ENCODE data around the gene NUP214.
"Not testable (repeated sequence)": the region's sequence is repeated elsewhere in the genome, so short reads cannot be mapped to it uniquely, and the experiment has no call there.

The NUP214 gene

DNA sequence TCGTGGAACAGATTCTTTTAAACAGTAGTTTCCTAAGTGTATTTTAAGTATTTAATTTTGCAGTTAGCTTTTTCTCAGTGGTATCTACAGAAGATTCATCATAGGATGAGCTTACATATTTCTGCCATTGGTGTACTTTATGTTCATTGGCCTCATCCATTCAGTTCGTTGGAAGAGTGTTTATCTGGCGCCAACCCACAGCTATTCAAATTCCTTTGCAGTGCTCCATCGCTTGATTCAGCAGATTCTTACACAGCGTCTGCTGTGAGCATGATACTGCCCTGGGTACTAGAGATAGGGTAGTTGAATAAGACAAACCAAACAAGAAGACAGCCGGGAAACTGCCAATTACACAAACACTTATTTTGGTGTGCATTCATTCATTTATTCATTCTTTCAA lies 55.1 kb downstream of the NUP214 start:
- DNase-seq (ENCODE audit: low spot score in 2 of 2) (no peak), ATAC-seq (no peak)
- no peak overlapping the region for H3K27ac Mint-ChIP-seq
- H3K9me3 Mint-ChIP-seq = no peaks in the 10 kb centered on the region
- H3K4me1 Mint-ChIP-seq = peaks cover 5% of the 10 kb centered on the region
- no peak overlapping the region for H3K4me3 Mint-ChIP-seq
- peaks cover 100% of the 10 kb centered on the region for H3K36me3 Mint-ChIP-seq

DNA sequence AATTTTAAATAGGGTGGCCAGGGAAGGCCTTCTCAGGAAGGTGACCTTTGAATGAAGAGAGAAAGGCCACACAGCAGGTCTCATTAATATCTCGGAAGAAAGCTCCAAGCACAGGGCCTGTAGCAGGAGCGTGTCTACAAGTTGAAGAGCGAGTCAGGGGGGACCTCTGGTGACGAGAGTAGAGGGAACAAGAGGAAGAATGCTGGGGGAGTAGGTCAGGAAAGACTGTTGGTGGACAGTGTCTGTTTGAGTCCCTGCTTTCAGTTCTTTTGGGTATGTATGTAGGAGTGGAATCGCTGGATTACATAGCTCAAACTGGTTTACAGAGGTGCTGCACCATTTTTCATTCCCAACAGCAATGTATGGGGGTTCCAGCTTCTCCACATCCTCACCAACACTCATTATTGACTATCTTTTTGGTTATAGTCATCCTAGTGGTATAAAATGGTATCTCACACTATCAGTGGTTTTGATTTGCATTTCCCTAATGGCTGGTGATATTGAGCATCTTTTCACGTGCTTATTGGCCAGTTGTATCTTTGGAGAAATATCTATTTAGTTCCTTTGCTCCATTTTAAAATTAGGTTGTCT lies 55.8 kb downstream of the NUP214 start:
- H3K4me1 Mint-ChIP-seq = peaks cover 5% of the 10 kb centered on the region
- DNase-seq (ENCODE audit: low spot score in 2 of 2) (no peak), ATAC-seq (no peak)
- H3K4me3 Mint-ChIP-seq = no peak overlapping the region
- peaks cover 100% of the 10 kb centered on the region for H3K36me3 Mint-ChIP-seq
- H3K27ac Mint-ChIP-seq = no peak overlapping the region
- H3K9me3 Mint-ChIP-seq = no peaks in the 10 kb centered on the region

DNA sequence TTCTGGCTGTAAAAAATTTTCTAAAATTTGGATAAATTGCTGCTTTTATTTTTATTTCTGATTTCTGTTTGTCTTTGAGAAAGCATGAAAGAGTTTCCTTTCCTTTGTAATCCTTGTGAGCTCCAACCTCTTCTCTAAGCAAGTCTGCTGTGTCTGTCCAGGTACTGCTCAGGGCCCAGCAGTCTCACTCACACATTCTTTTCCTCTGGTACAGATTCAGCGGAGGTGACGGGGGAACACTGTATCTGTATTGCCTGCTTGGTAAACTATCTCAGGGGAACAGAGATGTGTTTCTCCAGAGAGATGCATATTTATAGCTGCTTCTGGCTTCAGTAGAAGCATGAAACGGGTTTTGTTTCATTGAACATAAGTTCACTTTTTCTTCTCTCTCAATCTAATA lies 60.5 kb downstream of the NUP214 start:
- H3K36me3 Mint-ChIP-seq = peaks cover 100% of the 10 kb centered on the region
- no peaks in the 10 kb centered on the region for H3K9me3 Mint-ChIP-seq
- no peak overlapping the region for H3K4me3 Mint-ChIP-seq
- no peak overlapping the region for H3K27ac Mint-ChIP-seq
- DNase-seq (ENCODE audit: low spot score in 2 of 2) = no peak
- no peak for ATAC-seq
- H3K4me1 Mint-ChIP-seq = peaks cover 3% of the 10 kb centered on the region

DNA sequence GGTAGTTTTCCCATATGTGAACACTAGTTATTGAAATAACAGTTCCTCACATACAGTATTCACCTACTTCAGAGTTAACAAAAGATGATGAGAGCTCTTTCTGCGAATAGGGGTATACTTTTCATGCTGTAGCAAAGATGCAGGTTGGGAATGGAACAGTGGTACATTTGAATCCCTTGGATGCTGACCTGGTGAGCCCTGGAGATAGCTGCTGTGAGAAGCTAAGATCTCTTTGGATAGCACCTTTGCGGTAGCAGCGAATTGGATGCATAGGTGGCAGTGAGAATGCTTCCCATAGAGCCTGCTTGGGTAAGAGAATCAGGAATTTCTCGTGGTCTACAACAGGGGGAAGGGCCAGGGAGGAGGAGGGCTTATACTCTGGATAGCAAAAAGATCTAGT lies 61.2 kb downstream of the NUP214 start:
- H3K9me3 Mint-ChIP-seq = no peaks in the 10 kb centered on the region
- no peak overlapping the region for H3K27ac Mint-ChIP-seq
- DNase-seq (ENCODE audit: low spot score in 2 of 2) (no peak), ATAC-seq (no peak)
- H3K4me3 Mint-ChIP-seq = no peak overlapping the region
- no peaks in the 10 kb centered on the region for H3K4me1 Mint-ChIP-seq
- H3K36me3 Mint-ChIP-seq = peaks cover 100% of the 10 kb centered on the region

DNA sequence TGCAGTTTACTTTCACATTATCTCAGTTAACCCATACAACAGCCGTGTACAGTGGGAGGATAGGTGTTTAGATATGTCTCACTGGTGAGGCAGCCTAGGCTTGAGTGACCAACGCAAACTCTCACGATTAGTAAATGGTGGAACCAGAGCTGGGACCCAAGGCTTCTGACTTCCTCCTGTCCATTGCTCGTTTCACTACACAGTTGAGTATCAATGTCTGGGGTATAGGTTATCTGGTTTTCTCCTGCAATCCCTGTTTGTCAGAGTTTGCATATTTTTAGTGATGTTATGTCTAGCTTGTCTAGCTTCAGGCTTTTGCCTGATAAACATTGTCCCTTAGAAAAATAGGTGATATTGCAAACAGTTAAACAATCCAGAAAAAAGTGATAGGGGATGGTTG lies 62.6 kb downstream of the NUP214 start:
- peaks cover 100% of the 10 kb centered on the region for H3K36me3 Mint-ChIP-seq
- ATAC-seq (no peak), DNase-seq (ENCODE audit: low spot score in 2 of 2) (no peak)
- H3K4me3 Mint-ChIP-seq = no peak overlapping the region
- H3K27ac Mint-ChIP-seq = no peak overlapping the region
- no peaks in the 10 kb centered on the region for H3K9me3 Mint-ChIP-seq
- H3K4me1 Mint-ChIP-seq = no peaks in the 10 kb centered on the region

DNA sequence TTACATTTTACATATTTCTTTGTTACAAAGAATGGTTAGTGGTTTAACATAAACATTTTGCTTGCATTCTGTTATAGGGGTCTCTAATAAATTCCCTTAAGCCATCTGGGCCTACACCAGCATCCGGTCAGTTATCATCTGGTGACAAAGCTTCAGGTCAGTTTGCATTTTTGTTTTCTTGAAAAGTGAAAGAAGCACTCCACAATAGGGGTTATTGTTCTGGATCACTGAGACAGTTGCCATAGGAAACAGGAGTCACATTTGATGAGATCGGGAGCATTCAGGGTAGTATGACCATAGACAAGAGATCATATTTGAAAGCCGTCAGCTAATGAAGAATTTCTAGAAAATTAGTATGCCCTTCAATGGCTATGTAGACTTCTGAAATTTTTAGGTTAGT lies 63.6 kb downstream of the NUP214 start:
- Mint-ChIP-seq H3K9me3 (no peaks in the 10 kb centered on the region), H3K27ac (no peak overlapping the region), H3K4me3 (no peak overlapping the region), H3K36me3 (peaks cover 98% of the 10 kb centered on the region), H3K4me1 (no peaks in the 10 kb centered on the region)
- ATAC-seq = no peak
- DNase-seq (ENCODE audit: low spot score in 2 of 2) = no peak

DNA sequence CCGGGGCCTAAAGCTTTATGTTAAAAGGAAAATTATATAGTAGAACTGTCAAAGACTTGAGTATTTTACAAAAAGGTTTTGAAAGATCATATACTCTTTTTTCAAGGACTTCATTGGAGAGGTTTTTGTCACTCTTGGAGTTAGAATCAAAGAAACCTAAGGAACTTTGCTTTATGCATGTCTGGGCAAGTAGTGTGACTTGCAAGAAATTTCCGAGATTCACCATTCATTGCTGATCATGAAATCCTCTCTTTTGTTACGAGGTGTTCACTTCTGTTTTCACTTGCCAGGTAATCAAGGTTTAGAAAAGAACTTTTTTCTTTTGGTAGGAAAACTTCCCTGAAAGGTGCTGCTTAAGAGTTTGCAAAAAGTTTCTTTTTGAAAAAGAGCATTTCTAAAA lies 64.8 kb downstream of the NUP214 start:
- no peak for DNase-seq (ENCODE audit: low spot score in 2 of 2)
- H3K36me3 Mint-ChIP-seq = peaks cover 98% of the 10 kb centered on the region
- H3K9me3 Mint-ChIP-seq = no peaks in the 10 kb centered on the region
- no peak overlapping the region for H3K27ac Mint-ChIP-seq
- ATAC-seq = no peak
- no peaks in the 10 kb centered on the region for H3K4me1 Mint-ChIP-seq
- H3K4me3 Mint-ChIP-seq = no peak overlapping the region

DNA sequence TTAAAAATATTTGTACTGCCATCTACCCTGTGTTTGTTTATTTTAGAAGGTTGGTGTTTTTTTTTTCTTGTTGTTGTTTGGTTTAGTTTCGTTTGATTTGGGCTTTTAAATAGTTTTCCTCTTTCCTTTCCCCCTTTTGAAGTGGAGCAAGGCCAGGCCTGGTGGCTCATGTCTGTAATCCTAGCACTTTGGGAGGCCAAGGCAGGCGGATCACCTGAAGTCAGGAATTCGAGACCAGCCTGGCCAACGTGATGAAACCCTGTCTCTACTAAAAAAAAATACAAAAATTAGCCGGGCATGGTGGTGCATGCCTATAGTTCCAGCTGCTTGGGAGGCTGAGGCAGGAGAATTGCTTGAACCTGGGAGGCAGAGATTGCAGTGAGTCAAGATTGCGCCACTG lies 65.6 kb downstream of the NUP214 start:
- H3K36me3 Mint-ChIP-seq = peaks cover 95% of the 10 kb centered on the region
- H3K27ac Mint-ChIP-seq, ATAC-seq: not testable (repeated sequence)

DNA sequence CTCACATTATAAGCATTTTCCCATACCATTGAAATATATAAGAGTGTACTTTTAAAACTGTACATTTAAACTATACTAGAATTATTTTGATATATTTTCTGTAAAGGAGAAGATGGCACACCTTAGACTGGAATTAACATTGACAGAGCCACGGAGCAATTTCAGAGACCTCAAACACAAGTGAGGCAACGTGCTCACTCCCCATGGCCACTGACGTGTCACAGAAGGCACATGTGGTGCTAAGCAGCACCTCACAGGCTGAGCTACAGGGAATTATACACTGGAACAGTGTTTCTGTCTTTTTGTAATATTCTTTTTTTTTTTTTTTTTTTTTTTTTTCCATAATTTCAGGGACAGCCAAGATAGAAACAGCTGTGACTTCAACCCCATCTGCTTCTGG lies 66.5 kb downstream of the NUP214 start:
- peaks cover 95% of the 10 kb centered on the region for H3K36me3 Mint-ChIP-seq
- H3K4me1 Mint-ChIP-seq = no peaks in the 10 kb centered on the region
- no peak overlapping the region for H3K4me3 Mint-ChIP-seq
- no peaks in the 10 kb centered on the region for H3K9me3 Mint-ChIP-seq
- no peak for DNase-seq (ENCODE audit: low spot score in 2 of 2)
- no peak for ATAC-seq
- no peak overlapping the region for H3K27ac Mint-ChIP-seq

More for the DNA sequence above, 65.6 kb downstream of the NUP214 start:
- H3K4me1 Mint-ChIP-seq; H3K4me3 Mint-ChIP-seq; DNase-seq (ENCODE audit: low spot score in 2 of 2); H3K9me3 Mint-ChIP-seq: not testable (repeated sequence)

DNA sequence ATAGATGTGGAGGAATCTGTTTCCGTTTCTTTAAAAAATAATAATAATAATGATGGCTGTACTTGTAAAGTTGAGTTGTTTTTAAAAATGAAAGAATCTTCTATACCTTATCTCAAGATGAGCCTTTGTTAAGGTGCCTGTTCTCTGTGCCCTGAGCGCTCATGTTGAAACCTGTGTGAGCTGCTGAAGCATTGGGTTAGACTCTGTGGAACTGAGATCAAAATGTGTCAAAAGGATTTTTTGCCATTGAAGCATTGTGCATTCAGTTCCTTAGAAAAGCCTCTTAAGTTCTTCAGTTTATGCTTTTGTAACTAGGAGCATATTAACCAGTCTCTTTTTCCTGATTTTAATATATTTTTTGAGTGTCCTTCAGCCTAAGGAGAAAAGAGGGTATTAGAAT lies 67.7 kb downstream of the NUP214 start:
- H3K9me3 Mint-ChIP-seq = no peaks in the 10 kb centered on the region
- no peak overlapping the region for H3K4me3 Mint-ChIP-seq
- ATAC-seq (no peak), DNase-seq (ENCODE audit: low spot score in 2 of 2) (no peak)
- H3K36me3 Mint-ChIP-seq = peaks cover 95% of the 10 kb centered on the region
- H3K4me1 Mint-ChIP-seq = peaks cover 4% of the 10 kb centered on the region
- H3K27ac Mint-ChIP-seq = no peak overlapping the region

DNA sequence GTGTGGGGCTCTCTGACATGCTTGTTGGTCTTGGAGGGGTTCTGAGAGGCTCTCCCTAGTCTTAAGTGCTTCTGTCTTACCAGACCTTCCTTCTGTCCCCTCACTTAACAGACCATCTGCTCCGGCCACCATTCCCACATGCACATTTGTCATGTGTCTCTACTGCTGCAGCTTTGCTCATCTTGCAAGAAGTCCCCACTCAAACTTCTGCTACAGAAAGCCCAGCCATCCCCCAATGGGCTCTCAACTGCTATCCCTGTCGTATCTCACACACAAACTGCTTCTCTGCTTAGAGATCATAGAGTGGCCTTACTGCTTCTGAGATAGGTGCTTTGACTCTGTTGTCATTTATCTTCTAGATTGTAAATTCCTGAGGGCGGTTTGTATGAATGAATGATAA lies 69.4 kb downstream of the NUP214 start:
- Mint-ChIP-seq H3K4me1 (peaks cover 4% of the 10 kb centered on the region), H3K36me3 (peaks cover 95% of the 10 kb centered on the region), H3K9me3 (no peaks in the 10 kb centered on the region), H3K27ac (no peak overlapping the region), H3K4me3 (no peak overlapping the region)
- ATAC-seq (no peak), DNase-seq (ENCODE audit: low spot score in 2 of 2) (no peak)

DNA sequence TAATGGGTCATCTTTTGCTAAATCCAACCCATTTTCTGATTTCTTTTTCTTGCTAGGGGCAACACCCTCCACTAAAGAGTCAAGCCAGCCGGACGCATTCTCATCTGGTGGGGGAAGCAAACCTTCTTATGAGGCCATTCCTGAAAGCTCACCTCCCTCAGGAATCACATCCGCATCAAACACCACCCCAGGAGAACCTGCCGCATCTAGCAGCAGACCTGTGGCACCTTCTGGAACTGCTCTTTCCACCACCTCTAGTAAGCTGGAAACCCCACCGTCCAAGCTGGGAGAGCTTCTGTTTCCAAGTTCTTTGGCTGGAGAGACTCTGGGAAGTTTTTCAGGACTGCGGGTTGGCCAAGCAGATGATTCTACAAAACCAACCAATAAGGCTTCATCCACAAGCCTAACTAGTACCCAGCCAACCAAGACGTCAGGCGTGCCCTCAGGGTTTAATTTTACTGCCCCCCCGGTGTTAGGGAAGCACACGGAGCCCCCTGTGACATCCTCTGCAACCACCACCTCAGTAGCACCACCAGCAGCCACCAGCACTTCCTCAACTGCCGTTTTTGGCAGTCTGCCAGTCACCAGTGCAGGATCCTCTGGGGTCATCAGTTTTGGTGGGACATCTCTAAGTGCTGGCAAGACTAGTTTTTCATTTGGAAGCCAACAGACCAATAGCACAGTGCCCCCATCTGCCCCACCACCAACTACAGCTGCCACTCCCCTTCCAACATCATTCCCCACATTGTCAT lies 72.0 kb downstream of the NUP214 start:
- DNase-seq (ENCODE audit: low spot score in 2 of 2) = no peak
- no peak overlapping the region for H3K4me3 Mint-ChIP-seq
- ATAC-seq = no peak
- H3K4me1 Mint-ChIP-seq = peaks cover 4% of the 10 kb centered on the region
- H3K9me3 Mint-ChIP-seq = no peaks in the 10 kb centered on the region
- peaks cover 95% of the 10 kb centered on the region for H3K36me3 Mint-ChIP-seq
- peak overlapping the region; percentile 58 for H3K27ac Mint-ChIP-seq

DNA sequence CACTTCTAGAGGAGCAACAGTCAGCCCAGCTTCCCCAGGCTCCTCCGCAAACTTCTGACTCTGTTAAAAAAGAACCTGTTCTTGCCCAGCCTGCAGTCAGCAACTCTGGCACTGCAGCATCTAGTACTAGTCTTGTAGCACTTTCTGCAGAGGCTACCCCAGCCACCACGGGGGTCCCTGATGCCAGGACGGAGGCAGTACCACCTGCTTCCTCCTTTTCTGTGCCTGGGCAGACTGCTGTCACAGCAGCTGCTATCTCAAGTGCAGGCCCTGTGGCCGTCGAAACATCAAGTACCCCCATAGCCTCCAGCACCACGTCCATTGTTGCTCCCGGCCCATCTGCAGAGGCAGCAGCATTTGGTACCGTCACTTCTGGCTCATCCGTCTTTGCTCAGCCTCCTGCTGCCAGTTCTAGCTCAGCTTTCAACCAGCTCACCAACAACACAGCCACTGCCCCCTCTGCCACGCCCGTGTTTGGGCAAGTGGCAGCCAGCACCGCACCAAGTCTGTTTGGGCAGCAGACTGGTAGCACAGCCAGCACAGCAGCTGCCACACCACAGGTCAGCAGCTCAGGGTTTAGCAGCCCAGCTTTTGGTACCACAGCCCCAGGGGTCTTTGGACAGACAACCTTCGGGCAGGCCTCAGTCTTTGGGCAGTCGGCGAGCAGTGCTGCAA lies 72.8 kb downstream of the NUP214 start:
- DNase-seq (ENCODE audit: low spot score in 2 of 2) (no peak), ATAC-seq (no peak)
- Mint-ChIP-seq H3K9me3 (no peaks in the 10 kb centered on the region), H3K36me3 (peaks cover 95% of the 10 kb centered on the region), H3K27ac (peak overlapping the region; percentile 58), H3K4me1 (peaks cover 4% of the 10 kb centered on the region), H3K4me3 (no peak overlapping the region)

DNA sequence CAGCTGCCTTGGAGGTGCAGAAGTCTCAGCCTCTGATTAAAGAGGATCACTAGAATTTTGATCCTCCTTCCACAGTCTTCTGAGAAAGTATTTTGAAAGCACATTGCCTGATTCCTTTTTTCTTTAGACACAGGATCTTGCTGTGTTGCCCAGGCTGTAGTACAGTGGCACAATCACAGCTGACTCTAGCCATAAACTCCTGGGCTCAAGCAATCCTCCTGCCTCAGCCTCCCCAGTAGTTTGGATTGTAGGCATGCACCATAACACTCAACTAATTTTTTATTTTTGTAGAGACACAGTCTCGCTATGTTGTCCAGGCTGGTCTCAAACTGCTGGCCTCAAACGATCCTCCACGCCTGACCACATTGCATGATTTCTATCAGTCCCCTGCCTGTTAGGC lies 76.5 kb downstream of the NUP214 start:
- Mint-ChIP-seq H3K9me3 (no peaks in the 10 kb centered on the region), H3K4me1 (peaks cover 4% of the 10 kb centered on the region), H3K36me3 (peaks cover 91% of the 10 kb centered on the region), H3K27ac (no peak overlapping the region), H3K4me3 (no peak overlapping the region)
- no peak for ATAC-seq
- no peak for DNase-seq (ENCODE audit: low spot score in 2 of 2)

DNA sequence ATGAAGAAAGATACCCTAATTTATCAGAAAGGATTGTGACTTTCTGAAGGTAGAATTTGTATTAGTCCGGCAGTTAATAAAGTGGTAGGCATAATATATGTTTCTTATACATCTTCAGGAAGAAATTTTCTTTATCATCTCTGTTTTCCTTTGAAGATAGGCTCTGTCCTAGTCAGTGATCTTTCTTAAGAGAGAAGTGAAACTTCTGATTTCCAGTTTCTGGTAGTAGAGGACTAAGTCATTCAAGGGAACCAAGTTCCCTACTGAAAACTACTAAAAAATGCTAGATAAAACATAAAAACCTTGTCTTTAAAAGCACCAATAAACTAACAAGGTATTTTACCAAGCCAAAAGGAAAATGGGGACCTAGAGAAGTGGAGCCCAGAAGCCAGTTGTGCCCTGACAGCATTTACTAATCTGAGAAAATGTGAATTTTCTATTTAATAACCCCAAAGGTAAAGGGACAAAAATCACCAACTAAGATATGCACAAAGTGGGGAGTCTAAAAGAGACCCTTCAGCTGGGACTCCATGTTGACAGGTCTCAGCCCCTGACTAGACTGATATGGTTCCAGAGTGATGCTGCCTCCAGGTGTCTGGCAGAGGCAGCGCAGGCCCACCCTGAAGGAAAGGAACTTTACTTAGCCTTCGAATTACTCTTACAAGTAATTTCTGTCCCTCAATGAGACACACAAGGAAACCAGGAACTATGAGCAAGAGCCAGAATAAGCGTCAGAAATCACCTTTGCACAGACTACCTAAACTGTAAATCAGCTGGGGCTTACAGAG lies 78.2 kb downstream of the NUP214 start:
- H3K4me1 Mint-ChIP-seq = no peaks in the 10 kb centered on the region
- DNase-seq (ENCODE audit: low spot score in 2 of 2) (no peak), ATAC-seq (peak; percentile 36)
- no peak overlapping the region for H3K4me3 Mint-ChIP-seq
- H3K36me3 Mint-ChIP-seq = peaks cover 90% of the 10 kb centered on the region
- H3K9me3 Mint-ChIP-seq = no peaks in the 10 kb centered on the region
- peak overlapping the region; percentile 3 for H3K27ac Mint-ChIP-seq
